SU-DHL-6 (cell line): Measurements from ENCODE around the gene AJM1.

Source experiments
- CTCF ChIP-seq: fragments of 200-600 bp; sonication (generic); IDR thresholded peaks from one replicate; pipeline ENCODE4 v1.5.1; 2017; ENCODE audit warnings: antibody characterized with exemption, mild to moderate bottlenecking, low read length, moderate library complexity; ENCODE audit not compliant: insufficient read depth, poor library complexity, severe bottlenecking
- EZH2phosphoT487 ChIP-seq: fragments of 200-600 bp; sonication (generic), shearing (Covaris generic); conservative IDR thresholded peaks from 2 replicates; pipeline ENCODE4 v1.6.1; 2018; ENCODE audit warnings: mild to moderate bottlenecking, antibody characterized with exemption, low read length, moderate library complexity, mixed read lengths

DNA sequence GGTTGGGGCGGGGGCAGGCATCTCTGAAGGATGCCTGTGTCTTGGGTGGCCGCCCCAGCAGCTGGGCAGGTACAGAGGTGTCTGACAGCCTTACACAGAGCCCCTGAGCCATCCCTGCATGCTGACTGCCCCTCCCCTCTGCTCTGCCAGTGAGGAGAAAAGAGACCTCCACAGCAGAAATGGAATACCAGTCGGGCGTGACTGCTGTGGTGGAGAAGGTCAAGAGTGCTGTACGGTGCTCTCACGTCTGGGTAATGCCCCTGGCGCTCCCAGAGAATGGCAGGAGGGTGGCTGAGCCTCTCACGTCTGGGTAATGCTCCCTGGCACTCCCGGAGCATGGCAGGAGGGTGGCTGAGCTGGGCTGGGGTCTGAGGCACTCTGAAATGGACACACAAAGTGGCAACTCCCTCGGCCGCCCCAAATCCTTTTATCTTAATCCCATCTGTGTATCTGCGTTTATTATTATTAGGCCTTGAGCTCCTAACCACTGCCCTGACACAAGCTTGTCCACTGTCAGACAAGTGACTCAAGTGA is 37.0 kb upstream of the AJM1 start:
- TF ChIP-seq CTCF (no peak), EZH2phosphoT487 (no peak)
